ENCODE results near the gene PARD6A. TPM values are rescaled to one million over a fixed set of nuclear protein-coding genes. Genes with fewer than 3 reads are reported as not detected.

Gene PARD6A
- total RNA-seq, 2 donors from 2014 or later: 3.9 to 5.6 TPM

GRCh38 chr16:67658849-67659674 is 1.7 kb upstream of the PARD6A start:
- DNase-seq (ENCODE audit: low spot score): no peak
- H3K36me3 ChIP-seq: no peaks in the 10 kb centered on the region
- H3K4me3 ChIP-seq: peak overlapping the region; percentile 82 to 88
- TF ChIP-seq CTCF (IDR thresholded peaks at IDR 0.05): no peak
- peaks cover 4 to 5% of the 10 kb centered on the region in 2 donors for H3K27me3 ChIP-seq
- H3K27ac ChIP-seq: peak overlapping the region in 1 of 2 donors; percentile 95
- H3K4me1 ChIP-seq: peaks cover 0 to 22% of the 10 kb centered on the region in 2 donors
- no peaks in the 10 kb centered on the region for H3K9me3 ChIP-seq

DNA sequence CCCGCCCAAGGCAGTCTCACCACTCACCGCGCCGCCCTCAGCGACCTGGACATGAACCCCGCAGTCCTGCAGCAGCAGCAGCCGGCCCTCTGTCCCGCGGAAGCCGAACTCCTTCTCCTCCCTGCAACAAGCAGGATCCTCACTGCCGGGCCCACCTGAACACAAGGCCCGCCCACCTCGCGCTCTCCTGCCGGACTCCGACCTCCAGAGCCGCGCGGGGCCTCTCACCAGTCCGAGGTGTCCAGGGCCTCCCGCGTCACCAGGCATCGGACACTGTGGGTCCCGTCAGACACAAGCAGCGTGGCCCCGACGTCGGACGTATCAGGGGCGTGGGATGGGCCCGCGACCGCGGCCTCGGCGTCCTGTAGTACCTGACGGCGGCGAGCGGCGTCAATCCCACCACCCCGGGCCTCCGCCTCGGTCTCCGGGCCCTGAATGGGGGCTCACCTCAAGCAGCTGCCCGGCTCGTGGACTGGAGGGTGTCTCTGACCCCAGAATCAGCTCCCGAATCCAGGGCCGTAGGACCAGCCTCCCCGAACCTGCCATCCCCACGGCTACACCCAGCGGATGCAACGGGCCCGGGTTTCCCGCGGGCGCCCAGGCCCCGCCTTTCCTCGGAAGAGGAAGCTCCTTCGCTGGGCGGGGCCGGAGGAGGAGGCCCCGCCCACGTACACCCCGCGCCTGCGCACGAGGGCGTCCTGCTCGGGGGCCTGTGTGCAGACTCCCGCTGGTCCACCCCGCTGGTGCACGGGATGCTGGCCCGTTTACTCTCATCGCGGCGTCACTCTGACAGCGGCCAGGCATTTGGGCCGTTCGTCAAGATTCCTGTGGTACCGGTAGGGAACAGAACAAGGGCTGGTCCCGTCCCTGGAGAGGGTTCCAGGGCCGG is 841 bp upstream of the PARD6A start, which contains the start of gene ACD:
ACD (minus strand) TSS at position 586 of the 889 bp plus-strand sequence; CDS start at position 546, 40 bp downstream.
- Histone ChIP-seq H3K9me3 (no peaks in the 10 kb centered on the region), H3K27me3 (no peaks in the 10 kb centered on the region), H3K4me3 (peak within 1 kb of the TSS; percentile 82 to 88), H3K27ac (peak within 1 kb of the TSS; percentile 95 to 97), H3K36me3 (no peaks in the 10 kb centered on the region), H3K4me1 (peaks cover 0 to 22% of the 10 kb centered on the region in 2 donors)
- peak; percentile 90 for DNase-seq (ENCODE audit: low spot score)
- TF ChIP-seq CTCF (IDR thresholded peaks at IDR 0.05): peak in 1 of 2 donors; percentile 17

DNA sequence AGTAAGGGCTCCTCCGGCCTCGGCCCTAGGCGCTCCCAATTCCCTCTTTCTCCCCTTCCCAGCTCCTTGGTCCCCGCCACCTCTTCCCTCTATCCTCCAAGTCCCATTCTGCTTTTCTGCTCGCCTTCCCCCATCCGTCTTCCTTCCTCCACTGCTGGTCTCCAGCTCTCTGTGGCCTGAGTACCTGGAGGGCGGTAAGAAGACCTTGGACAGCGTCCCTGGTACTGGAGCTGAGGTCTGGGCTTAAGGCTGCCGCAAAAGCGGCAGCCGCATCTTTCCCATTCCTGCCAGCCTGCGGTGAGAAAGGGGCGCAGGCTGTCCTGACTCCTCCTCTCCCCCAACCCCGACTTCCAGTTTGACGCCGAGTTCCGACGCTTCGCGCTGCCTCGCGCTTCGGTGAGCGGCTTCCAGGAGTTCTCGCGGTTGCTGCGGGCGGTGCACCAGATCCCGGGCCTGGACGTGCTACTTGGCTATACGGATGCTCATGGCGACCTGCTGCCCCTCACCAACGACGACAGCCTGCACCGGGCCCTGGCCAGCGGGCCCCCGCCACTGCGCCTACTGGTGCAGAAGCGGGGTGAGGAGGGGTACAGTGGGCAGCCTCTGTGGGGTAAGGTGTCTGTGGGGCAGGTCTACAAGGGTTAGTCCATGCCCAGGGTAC is 471 bp downstream of the PARD6A start:
- H3K36me3 ChIP-seq: no peaks in the 10 kb centered on the region
- H3K9me3 ChIP-seq: no peaks in the 10 kb centered on the region
- no peak for TF ChIP-seq CTCF (IDR thresholded peaks at IDR 0.05)
- H3K27ac ChIP-seq: peak overlapping the region; percentile 95 to 97
- no peak for DNase-seq (ENCODE audit: low spot score)
- peak overlapping the region; percentile 82 to 88 for H3K4me3 ChIP-seq
- H3K4me1 ChIP-seq: peaks cover 0 to 32% of the 10 kb centered on the region in 2 donors
- no peaks in the 10 kb centered on the region for H3K27me3 ChIP-seq

- Histone ChIP-seq H3K27ac (no peak overlapping the region), H3K4me3 (no peak overlapping the region), H3K27me3 (no peaks in the 10 kb centered on the region), H3K4me1 (peaks cover 0 to 36% of the 10 kb centered on the region in 2 donors), H3K36me3 (no peaks in the 10 kb centered on the region), H3K9me3 (no peaks in the 10 kb centered on the region)
- no peak for TF ChIP-seq CTCF (IDR thresholded peaks at IDR 0.05)
- DNase-seq (ENCODE audit: low spot score): no peak
These were observed 1.3 kb downstream of the PARD6A start for GRCh38 chr16:67661886-67662652.

DNA sequence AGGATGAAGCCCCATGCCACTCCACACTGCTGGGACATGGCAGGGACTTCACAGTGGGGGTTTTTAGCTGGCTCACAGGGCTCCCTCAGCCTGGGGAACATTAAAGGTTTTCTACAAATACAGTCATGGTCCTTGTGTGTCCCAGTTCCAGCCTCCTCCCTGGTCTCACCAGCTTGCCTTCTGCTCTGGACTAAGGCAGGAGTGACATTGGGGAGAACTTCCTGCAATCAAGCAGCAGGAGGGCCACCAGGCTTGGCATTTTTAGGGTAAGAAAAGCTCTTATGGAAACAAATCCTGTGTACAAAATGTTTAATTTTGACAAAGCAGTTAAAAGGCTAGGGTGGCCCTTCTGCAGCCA is 1.9 kb downstream of the PARD6A start:
- H3K27me3 ChIP-seq: no peaks in the 10 kb centered on the region
- no peak for TF ChIP-seq CTCF (IDR thresholded peaks at IDR 0.05)
- no peak overlapping the region for H3K27ac ChIP-seq
- H3K9me3 ChIP-seq: no peaks in the 10 kb centered on the region
- peaks cover 0 to 42% of the 10 kb centered on the region in 2 donors for H3K4me1 ChIP-seq
- H3K4me3 ChIP-seq: no peak overlapping the region
- no peaks in the 10 kb centered on the region for H3K36me3 ChIP-seq
- DNase-seq (ENCODE audit: low spot score): no peak

Measured in right atrium auricular region (tissue), 2 donors.